Heart left ventricle (tissue), 16 donors: Measurements from ENCODE around the gene DCAF17. TPM values are rescaled to one million over a fixed set of nuclear protein-coding genes. Genes with fewer than 3 reads are reported as not detected.
A peak's percentile ranks its signal among the peaks of the same experiment; 100 is the strongest.

Experiments used
- ATAC-seq, 4 donors: fragments of 200-7000 bp; cut with Tn5 transposase; one replicate each; pipeline ENCODE4 v1.9.1; 2020 to 2022; ENCODE audit warnings: moderate library complexity in 4 of 4, mild to moderate bottlenecking in 3 of 4, moderate number of reproducible peaks in 1 of 4
- DNase-seq, 5 donors: peaks; one replicate each; pipeline ENCODE4 v3.0.0-alpha.2; 2020
- H3K27ac ChIP-seq, 12 donors: fragments of 200-600 bp; sonication (generic) in 4 of 12; one replicate each; pipeline versions ENCODE4 v1.5.0 to v1.8.0; 2016 to 2022; ENCODE audit warnings: mild to moderate bottlenecking in 2 of 12
- H3K27me3 ChIP-seq, 9 donors: fragments of 200-600 bp; sonication (generic) in 2 of 9; one replicate each; pipeline versions ENCODE4 v1.5.1 to v1.8.0; 2016 to 2022; ENCODE audit warnings: mild to moderate bottlenecking in 3 of 9
- H3K36me3 ChIP-seq, 9 donors: fragments of 200-600 bp; sonication (generic) in 2 of 9; one replicate each; pipeline versions ENCODE4 v1.5.0 to v1.8.0; 2018 to 2022; ENCODE audit warnings: mild to moderate bottlenecking in 2 of 9
- H3K4me1 ChIP-seq, 12 donors: fragments of 200-600 bp; sonication (generic) in 4 of 12; one replicate each; pipeline versions ENCODE4 v1.5.0 to v1.8.0; 2016 to 2022; ENCODE audit warnings: mild to moderate bottlenecking in 3 of 12
- H3K4me3 ChIP-seq, 12 donors: fragments of 200-600 bp; sonication (generic) in 4 of 12; one replicate each; pipeline versions ENCODE4 v1.5.0 to v1.8.0; 2017 to 2022; ENCODE audit warnings: mild to moderate bottlenecking in 9 of 12, moderate library complexity in 4 of 12
- H3K9me3 ChIP-seq, 12 donors: fragments of 200-600 bp; sonication (generic) in 4 of 12; one replicate each; pipeline versions ENCODE4 v1.5.0 to v1.8.0; 2016 to 2022; ENCODE audit warnings: mild to moderate bottlenecking in 1 of 12
- CTCF ChIP-seq, 12 donors: fragments of 200-600 bp; sonication (generic) in 4 of 12; IDR thresholded peaks; one replicate each; pipeline versions ENCODE4 v1.5.0 to v1.8.0; 2018 to 2022; ENCODE audit warnings: antibody characterized with exemption in 12 of 12, mild to moderate bottlenecking in 5 of 12
- POLR2A ChIP-seq, 2 donors: fragments of 450-650 bp; IDR thresholded peaks; one replicate each; pipeline ENCODE4 v1.6.1; 2017; ENCODE audit warnings: antibody characterized with exemption in 2 of 2, mild to moderate bottlenecking in 2 of 2, moderate library complexity in 2 of 2
- WGBS, 4 donors: extraction: QIAGEN DNeasy Blood & Tissue Kit in 2 of 4; methylation state at CpG; one replicate each; pipeline versions ENCODE4 v1.1.5 to v1.1.7; 2013 to 2018; 5-methylcytosine and 5-hydroxymethylcytosine counted together
- intact Hi-C, 10 donors: fragments of 100-400 bp; cut with DNase I; formaldehyde crosslinking; loops; one replicate each; pipeline versions ENCODE4 v1.11.1 to v1.14.2; 2022
- polyA plus RNA-seq, 2 donors: library from polyadenylated mRNA; stranded (reverse); fragments of 200-250 nt; gene quantifications; one replicate each; pipeline ENCODE4 v1.2.3, GENCODE V29; 2013
- total RNA-seq, 9 donors: library from RNA; depleted of rRNA in 2 of 9; stranded (reverse); fragments of >200 nt in 2 of 9; fragmentation: NEBNext Ultra II Directional in 3 of 9; extraction: Animal tissue kit (Norgen Biotek cat#: 25700) in 3 of 9; gene quantifications; one replicate each; pipeline versions ENCODE4 v1.1.0 to v1.2.4, GENCODE V29; 2016 to 2023
- donor health status: ischemic (EF 13 %, LVEDD 7.1; RV severe dilation, severe dysfunction).
- donor health status: healthy with polysubstance abuse.
- donor health status: DM: no; HTN: yes; CAD: no.
- donor health status: DM: no; HTN: no; CAD: no.
- donor health status: ischemic (EF 25% LVEDD 6.9; RV normal size, moderate dysfunction).
- donor health status: ischemic (EF 25% LVEDD 5.7; RV mildly dilated, moderate dysfunction).
- donor health status: healthy.
- donor health status: DM: yes; HTN: yes; CAD: no.
- donor health status: ischemic (EF 35%, LVEDD 5.7; RV mildly dilated, moderate dysfunction).
- donor health status: nonischemic (EF 11% LVEDD 7.7; RV severe dilation, severe dysfunction).
- donor health status: DM: yes; HTN: yes; CAD: no.
- donor health status: PGD.
- donor health status: ischemic (EF 29% LVEDD 5.4; RV normal size, mild dysfunction).
- donor health status: nonischemic (EF 23%, LVEDD 6.1; RV moderate dilation, normal function).

Gene DCAF17
- total and polyA plus RNA-seq, 11 donors: 2.2 to 16.7 (median 7.6) TPM

- ATAC-seq (no peak), DNase-seq (peak in 1 of 5 donors; percentile 57)
- TF ChIP-seq CTCF (IDR thresholded peaks at IDR 0.05) (no peak), POLR2A (IDR thresholded peaks at IDR 0.05) (no peak)
- Histone ChIP-seq H3K4me1 (peaks cover 3 to 18% (median 10%) of the 10 kb centered on the region in 12 donors), H3K27ac (peak overlapping the region in 1 of 12 donors; percentile 52), H3K27me3 (no peaks in the 10 kb centered on the region), H3K4me3 (no peak overlapping the region), H3K36me3 (peaks cover 0 to 12% (median 7%) of the 10 kb centered on the region in 9 donors), H3K9me3 (no peaks in the 10 kb centered on the region)
- WGBS, 4 donors: 97 to 100% (median 98%) methylated on average over 5 to 9 of the region's 9 CpGs
- intact Hi-C loops: loop anchor here in 9 of 10 donors (5.0 to 10.0 kb wide), 6 partner anchors 91 to 459 kb away; partner anchors contain the start of genes CYBRD1 (in 6 of the 9), TLK1 (in 4 of the 9) and DYNC1I2 (in 1 of the 9)
Measured at GRCh38 chr2:171431677-171432167, 2.3 kb upstream of the DCAF17 start.

- H3K9me3 ChIP-seq: no peaks in the 10 kb centered on the region
- ATAC-seq (no peak), DNase-seq (no peak)
- TF ChIP-seq POLR2A (IDR thresholded peaks at IDR 0.05): no peak
- no peak for TF ChIP-seq CTCF (IDR thresholded peaks at IDR 0.05)
- intact Hi-C loops: loop anchor here in 9 of 10 donors (5.0 to 10.0 kb wide), 6 partner anchors 90 to 460 kb away; partner anchors contain the start of genes CYBRD1 (in 6 of the 9), TLK1 (in 4 of the 9) and DYNC1I2 (in 1 of the 9)
- no peak overlapping the region for H3K4me3 ChIP-seq
- H3K27ac ChIP-seq: peak overlapping the region in 1 of 12 donors; percentile 99
- peaks cover 3 to 18% (median 10%) of the 10 kb centered on the region in 12 donors for H3K4me1 ChIP-seq
- WGBS, 4 donors: 76 to 81% (median 78%) methylated on average over 4 of the region's 4 CpGs
- H3K27me3 ChIP-seq: no peaks in the 10 kb centered on the region
- peaks cover 0 to 19% (median 14%) of the 10 kb centered on the region in 9 donors for H3K36me3 ChIP-seq
Measured at GRCh38 chr2:171432206-171432968, 1.6 kb upstream of the DCAF17 start.

- ATAC-seq: no peak
- peak in 1 of 5 donors; percentile 28 for DNase-seq
- H3K27ac ChIP-seq: peak overlapping the region in 11 of 12 donors; percentile 71 to 100 (median 97)
- H3K27me3 ChIP-seq: no peaks in the 10 kb centered on the region
- 32 to 38% (median 34%) methylated on average over 20 of the region's 20 CpGs for WGBS, 4 donors
- no peak for TF ChIP-seq POLR2A (IDR thresholded peaks at IDR 0.05)
- no peak for TF ChIP-seq CTCF (IDR thresholded peaks at IDR 0.05)
- H3K9me3 ChIP-seq: no peaks in the 10 kb centered on the region
- peaks cover 0 to 27% (median 22%) of the 10 kb centered on the region in 9 donors for H3K36me3 ChIP-seq
- intact Hi-C loops: loop anchor here in 9 of 10 donors (5.0 to 10.0 kb wide), 6 partner anchors 89 to 461 kb away; partner anchors contain the start of genes CYBRD1 (in 6 of the 9), TLK1 (in 4 of the 9) and DYNC1I2 (in 1 of the 9)
- peaks cover 3 to 18% (median 10%) of the 10 kb centered on the region in 12 donors for H3K4me1 ChIP-seq
- H3K4me3 ChIP-seq: peak overlapping the region; percentile 61 to 95 (median 84)
Measured at GRCh38 chr2:171432969-171433762, 860 bp upstream of the DCAF17 start.
